ENCODE measurements around the gene LAMC3.

LAMC3 gene

DNA sequence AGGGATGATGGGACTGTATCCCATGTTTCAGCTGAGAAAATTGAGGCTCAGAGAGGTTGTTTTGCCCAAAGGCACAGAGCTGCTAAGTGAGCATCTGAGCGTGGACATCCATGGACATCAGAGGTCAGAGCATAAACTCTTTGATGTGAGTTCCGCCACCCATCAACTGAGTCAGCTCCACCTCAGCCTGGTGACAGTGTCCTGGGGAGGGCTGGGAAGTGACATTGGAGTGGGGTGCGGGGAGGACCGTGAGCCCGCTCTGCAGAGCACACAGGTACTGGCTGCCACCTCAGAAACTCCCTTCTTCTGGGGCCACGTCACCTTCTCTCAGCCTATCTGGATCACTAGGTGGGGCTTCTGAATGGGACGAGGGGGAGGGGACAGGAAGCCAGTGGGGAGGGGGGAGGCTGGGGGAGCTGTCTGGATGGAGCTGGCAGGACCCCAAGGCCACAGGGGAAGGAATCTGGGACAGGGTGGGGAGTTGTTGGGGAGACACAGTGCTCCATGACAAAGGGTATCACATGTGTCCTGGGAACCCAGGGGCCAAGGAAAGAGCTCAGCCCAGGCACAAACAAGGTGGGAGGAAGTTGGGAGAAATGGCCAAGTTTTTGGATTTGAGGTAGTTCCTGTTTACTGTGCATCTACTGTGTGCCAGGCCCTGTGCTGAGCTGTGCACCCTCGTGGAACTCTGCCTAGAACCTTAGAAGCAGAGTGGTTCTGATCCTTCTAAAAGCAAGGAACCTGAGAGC is 2.5 kb downstream of the LAMC3 start:
- no peak for DNase-seq (ENCODE audit: low read depth in 4 of 4, low spot score in 1 of 4)

DNA sequence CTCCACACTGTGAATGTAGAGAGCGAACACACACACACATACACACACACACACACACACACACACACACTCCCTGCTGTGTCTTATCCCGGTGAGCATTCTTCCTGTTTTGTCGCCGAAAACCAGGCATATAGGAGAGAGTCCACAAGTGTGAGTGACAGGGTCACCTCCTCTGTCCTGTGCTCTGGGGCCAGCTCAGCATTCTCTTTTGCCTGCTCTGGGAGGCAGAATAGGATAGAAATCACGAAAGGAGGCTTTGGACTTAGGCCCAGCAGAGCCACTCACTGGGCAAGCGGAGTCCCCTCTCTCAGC is 3.0 kb downstream of the LAMC3 start:
- DNase-seq (ENCODE audit: low read depth in 4 of 4, low spot score in 1 of 4), result no peak

DNA sequence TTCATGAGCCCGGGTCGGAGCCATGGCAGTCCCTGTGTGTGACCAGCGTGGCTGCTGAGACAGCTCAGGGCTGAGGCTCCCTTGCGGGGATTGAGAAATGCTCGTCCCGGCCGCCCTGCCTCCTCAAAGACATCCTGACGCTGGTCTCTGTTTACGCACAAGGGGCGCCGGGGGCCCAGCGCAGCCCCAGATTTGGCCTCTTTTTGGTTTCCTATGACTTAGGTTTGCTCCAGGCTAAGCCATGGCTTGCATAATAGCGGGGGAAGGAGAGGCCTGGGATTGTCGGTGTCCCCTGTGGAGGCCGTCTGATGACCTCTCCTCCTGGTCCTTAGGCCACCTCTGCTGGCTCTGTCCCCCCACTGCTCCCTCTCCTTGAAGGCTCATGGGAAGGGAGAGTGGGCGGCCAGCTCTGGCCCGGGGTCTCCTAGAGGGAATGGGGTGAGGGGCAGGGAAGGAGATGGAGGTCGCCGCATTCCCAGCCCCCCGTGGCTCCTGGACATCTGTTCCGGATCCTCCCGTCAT is 3.5 kb downstream of the LAMC3 start:
- DNase-seq (ENCODE audit: low read depth in 4 of 4, low spot score in 1 of 4), result no peak

DNA sequence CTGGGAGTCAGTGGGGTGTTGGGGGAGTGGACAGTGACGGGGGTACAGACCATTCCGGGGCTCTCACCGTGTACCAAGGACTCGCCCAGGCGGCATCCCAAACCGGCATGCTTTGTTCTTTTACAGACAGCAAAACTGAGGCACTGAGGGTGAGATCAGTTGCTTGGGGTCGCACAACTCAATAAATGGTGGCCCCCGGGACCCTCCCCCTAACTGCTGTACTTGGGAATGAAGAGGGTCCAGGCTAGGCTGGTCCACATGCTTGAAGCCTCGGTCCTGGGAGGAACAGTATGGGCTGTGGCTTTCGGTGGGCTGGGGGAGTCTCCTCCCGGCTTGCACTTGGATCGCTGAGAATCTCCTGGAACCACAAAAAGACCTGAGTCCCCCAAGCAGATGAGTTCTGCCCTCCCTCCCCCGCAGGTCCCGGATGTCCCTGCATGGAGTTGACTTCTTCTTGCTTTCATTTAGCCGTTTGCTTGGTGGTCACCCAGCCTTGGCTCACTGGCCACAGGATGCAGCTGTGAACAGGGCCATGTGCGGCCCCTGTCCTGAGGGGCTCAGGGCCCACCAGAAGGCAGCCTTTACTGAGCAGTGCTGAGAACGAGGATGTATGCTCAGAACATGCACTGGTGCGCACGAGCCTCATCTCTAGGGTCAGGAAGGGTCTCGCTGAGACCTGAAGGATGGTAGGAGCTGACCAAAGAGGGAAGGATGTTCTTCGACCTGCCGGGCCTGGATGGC is 4.2 kb downstream of the LAMC3 start:
- no peak for DNase-seq (ENCODE audit: low read depth in 4 of 4, low spot score in 1 of 4)

DNA sequence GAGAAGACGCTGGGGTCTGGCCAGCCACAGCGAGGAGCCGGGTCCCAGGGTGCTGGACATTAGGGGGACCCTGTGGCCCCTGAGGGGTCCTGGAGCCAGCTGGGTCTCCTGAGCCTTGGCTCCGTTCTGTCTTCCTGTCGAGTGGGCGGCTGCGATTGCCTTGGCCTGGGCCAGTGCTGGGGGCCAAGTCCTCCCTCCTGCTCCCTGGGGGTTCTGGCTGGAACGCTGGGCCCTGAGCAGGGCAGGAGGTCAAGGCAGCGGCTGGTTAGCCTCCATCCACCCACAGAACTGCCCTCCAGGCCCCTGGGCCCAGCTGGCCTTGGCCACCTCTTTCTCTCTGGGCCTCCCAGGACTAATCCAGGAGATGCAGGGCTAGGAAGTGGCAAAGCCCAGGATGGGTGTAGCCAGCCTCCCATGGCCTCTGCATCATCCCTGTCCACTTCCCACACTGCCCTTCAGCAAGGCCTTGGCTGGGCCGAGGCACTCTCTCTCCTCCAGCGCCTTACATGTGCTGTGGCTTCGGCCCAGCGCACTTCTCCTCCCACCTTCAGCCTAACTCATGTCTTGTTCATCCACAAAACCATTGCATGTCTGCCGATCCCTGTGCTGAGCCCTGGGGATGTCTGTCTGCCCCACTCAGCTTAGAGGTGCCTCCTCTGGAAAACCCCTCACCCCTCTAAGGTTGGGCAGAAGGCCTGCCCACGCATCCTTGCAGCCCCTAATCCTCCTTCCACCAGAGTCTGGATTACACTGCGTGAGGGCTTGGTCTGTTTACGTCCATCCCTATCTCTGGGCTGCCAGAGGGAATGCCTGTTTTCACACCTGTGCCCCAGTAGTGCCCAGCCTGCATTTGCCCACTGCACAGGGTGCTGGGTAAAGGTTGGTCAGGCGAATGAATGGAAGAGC is 5.0 kb downstream of the LAMC3 start:
- no peak for DNase-seq (ENCODE audit: low read depth in 4 of 4, low spot score in 1 of 4)

DNA sequence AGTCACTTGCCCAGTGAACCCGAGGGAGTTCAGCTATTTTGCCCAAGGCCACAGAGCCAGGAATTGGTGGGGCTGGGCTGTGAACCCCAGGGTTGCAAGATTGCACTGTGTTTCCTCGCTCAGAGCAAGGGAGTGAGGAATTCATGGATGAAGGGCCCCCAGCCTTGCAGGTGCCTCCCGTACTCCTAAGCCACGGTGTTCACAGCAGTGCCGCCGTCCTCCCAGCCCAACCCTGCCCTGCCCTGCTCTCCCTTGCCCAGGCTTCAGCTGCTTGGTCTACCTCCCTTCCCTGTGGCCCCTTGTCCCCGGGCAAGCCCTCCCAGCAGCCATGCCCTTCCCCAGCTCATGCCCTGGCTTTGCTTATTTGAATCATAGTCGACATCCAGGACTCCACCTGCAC is 6.1 kb downstream of the LAMC3 start:
- DNase-seq (ENCODE audit: low read depth in 4 of 4, low spot score in 1 of 4), result no peak

DNA sequence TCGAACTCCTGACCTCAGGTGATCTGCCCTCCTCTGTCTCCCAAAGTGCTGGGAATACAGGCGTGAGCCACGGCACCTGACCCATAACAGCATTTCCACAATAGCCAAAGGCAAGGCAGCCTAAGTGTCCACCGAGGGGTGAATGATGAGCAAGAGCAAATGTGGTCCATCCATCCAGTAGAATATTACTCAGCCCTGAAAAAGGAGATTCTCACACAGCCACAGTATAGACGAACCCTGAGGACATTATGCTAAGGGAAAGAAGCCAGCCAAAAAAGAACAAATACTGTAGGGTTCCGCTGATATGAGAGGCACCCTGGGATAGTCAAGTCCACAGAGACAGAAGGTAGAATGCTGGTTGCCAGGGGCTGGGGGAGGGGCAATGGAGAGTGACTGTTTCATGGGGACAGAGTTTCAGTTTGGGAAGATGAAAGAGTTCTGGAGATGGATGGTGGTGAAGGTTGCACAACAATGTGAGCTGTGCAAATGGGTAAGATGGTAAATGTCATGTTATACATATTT is 7.0 kb downstream of the LAMC3 start:
- DNase-seq (ENCODE audit: low read depth in 4 of 4, low spot score in 1 of 4), result no peak

DNA sequence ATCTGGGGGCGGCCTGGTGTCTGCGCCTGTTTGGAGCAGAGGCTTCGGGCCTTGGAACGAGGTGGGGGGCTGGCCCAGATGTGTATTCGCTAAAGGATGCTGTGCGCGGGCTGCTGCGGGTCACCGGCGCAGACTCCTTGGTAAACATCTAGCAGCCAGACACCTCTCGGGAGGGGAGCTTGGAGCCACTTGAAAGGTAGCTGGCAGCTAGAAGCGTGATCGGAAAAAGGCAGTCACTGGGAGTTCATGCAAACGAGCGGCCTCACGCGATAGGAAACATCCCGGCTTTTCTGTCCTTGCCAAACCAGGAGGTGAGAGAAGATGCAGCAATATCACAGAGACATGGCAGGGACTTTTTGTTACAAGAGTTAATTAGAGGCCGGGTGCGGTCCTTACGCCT is 8.1 kb downstream of the LAMC3 start:
- DNase-seq (ENCODE audit: low read depth in 4 of 4, low spot score in 1 of 4), result no peak

DNA sequence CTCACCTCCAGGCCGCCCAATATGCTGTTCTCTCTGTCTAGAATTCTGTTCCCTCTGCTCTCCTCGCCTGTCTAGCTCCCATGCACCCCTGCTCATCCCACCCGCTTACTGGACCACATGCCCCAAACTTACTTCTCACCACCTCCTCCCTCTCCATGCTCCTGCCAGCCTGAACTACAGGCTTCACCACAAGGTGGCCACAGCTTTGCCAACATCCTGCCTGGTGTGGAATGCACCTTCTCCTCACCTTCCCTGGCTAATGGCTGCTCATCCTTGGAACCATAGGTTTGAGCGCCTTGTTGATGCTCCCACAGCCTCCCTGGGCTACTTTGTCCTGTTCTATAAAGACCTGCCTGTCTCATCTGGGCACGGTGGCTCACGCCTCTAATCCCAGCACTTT is 9.6 kb downstream of the LAMC3 start:
- DNase-seq (ENCODE audit: low read depth in 4 of 4, low spot score in 1 of 4), result no peak

DNA sequence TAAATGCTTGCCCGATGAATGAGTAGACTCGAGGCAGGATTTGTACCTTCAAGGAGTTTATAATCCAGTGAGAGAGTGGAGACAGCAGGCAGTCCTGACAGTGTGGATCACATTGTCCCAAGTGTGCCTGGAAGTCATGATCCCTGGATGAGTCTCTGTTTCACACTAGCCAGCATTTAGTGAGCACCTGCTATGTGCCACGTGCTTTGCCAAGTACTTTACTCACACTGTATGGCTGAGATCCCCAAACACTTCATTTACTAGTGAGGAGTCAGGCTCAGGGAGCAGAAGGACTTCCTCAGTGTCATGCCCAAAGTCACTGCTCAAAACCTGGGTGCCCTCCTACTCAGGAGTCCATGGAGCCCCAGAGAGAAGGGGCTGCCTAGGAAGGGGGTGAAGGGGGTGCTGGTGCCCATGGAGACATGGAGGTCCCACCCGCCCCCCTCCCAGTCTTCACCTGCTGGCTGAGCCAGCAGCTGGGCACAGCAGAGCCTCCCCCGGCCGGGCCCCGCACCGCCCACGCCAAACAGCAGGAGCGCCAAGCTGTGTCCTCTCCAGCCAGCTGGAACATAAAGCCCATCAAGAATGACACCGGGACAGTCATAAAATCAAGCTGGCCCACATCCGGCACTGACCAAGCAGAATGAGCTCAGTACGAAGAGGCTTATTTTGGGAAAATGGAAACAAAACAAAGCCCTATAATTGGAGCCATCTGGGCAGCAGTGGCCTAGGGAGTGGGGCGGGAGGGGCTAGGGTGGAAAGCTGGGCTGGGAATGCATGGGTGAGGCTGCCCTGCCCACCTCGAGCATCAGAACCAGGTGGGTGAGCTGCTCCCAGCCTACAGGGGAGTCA is 10.6 kb downstream of the LAMC3 start:
- no peak for DNase-seq (ENCODE audit: low read depth in 4 of 4, low spot score in 1 of 4)

DNA sequence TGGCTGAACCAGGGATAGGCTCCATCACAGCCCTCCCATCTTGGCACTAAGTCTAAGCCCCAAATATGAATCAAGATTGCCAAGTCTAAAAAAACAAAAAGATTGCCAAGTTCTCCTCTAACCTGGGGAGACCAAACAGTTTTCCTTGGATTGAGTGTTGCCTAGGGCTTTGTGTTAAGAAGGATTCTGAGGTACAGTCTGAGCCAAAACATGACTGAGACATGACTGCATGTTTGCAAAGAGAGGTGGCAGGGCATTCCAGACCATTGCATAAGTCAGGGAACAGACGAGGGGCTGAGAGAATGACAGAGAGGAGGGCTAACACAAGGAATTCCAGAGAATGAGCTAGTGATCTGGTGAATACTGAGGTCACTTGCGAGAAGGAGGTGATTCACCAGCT is 11.4 kb downstream of the LAMC3 start:
- no peak for DNase-seq (ENCODE audit: low read depth in 4 of 4, low spot score in 1 of 4)

DNA sequence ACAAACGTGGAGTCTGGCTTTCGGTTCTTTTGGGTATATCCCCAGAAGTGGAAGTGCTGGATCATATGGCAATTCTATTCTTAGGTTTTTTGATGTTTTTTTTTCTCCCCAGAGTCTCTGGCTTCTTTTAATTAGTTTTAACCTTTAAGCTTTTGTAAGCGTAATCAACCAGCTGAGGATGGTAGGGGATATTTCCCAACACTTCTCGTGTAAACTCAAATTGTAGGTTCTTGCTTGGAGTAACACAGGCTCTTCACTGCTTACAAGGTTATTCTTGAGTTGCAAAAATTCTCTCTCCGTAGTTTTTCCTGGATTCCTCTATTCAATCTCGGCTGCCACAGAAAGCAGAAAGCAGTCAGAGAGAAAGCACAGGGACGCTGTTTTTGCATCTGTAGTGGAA is 11.9 kb downstream of the LAMC3 start:
- no peak for DNase-seq (ENCODE audit: low read depth in 4 of 4, low spot score in 1 of 4)

DNA sequence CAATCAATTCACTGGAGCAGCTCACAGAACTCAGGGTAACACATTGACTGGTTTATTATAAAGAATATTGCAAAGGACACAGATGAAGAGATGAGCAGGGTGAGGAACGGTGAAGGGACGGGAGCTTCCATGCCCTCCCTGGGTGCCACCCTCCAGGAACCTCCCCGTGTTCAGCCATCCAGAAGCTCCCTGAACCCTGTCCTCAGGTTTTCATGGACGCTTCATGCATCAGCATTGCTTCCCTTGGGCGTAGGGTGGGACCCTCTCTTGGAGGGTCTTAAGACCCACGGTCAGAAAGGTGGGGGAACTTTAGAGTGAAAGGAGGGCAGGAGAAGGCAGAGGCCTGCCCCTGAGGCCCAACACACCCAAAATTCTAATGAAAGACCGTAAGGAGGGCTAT is 12.8 kb downstream of the LAMC3 start:
- no peak for DNase-seq (ENCODE audit: low read depth in 4 of 4, low spot score in 1 of 4)

DNA sequence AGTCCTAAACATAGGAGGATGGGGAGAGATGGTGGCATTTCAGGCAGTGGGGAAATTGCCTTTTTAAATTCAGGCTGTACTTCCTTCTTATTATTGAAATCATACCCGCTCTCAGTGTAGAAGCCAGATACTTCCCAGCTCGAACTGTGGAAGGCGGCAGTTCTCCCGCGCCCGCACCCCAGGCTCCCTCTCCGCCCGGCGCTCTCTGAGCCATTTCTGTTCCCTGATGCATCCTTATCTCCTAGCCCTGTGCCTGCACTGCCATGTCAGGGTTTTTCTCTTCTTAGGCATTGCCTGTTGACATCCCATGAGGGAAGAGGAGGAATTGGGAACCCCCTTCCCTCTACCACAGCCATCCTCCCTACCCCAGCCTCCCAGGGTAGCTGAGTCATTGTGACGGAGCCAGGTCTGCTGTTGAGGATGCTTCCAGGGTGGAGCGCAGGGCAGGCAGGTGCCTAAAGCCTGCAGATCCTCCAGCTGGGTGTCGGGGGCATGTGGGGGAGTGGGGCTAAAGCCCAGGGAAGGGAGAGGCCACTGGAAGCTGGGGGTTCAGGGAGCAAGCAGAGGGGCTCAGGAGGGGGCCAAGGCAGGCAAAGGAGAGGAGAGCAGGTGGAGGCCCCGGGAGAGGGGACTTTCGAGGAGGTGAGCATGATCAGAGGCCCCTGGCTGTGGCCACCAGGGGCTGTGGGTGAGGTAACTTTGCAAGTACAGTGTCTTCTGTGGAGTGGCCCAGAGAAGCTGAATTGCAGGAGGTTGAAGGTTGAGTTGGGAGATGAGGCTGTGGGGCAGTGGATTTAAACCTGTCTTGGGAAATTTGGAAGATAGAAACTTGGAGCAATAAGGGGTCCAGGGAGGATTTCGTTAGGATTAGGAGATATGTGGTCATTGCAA is 16.2 kb downstream of the LAMC3 start:
- DNase-seq (ENCODE audit: low read depth in 4 of 4, low spot score in 1 of 4), result no peak

DNA sequence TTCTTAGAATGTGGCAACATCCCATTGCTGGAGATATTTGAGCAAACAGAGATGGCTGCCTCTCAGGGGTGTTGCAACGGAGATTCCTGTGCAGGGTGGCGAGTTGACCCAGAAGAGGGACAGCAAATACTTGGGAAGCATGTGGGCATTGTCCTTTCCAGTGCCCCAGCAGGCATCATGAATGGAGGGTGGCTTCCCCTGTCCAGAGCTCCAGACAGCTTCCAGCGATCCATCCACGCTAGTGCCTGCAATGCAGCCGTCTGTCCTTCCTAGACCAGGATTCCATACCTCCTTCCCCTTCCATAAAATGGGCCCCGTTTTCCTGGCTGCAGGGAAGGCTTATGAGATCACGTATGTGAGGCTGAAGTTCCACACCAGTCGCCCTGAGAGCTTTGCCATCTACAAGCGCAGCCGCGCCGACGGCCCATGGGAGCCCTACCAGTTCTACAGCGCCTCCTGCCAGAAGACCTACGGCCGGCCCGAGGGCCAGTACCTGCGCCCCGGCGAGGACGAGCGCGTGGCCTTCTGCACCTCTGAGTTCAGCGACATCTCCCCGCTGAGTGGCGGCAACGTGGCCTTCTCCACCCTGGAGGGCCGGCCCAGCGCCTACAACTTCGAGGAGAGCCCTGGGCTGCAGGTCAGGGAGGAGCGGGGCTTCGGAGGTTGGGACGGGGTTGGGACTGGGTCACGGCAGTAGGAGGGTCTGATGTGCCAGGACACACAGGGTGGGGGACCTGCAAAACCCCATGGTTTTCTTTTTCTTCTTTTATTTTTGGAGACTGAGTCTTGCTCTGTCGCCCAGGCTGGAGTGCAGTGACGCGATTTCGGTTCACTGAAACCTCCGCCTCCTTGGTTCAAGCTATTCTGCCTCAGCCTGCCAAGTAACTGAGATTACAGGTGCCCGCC is 17.2 kb downstream of the LAMC3 start:
- no peak for DNase-seq (ENCODE audit: low read depth in 4 of 4, low spot score in 1 of 4)

DNA sequence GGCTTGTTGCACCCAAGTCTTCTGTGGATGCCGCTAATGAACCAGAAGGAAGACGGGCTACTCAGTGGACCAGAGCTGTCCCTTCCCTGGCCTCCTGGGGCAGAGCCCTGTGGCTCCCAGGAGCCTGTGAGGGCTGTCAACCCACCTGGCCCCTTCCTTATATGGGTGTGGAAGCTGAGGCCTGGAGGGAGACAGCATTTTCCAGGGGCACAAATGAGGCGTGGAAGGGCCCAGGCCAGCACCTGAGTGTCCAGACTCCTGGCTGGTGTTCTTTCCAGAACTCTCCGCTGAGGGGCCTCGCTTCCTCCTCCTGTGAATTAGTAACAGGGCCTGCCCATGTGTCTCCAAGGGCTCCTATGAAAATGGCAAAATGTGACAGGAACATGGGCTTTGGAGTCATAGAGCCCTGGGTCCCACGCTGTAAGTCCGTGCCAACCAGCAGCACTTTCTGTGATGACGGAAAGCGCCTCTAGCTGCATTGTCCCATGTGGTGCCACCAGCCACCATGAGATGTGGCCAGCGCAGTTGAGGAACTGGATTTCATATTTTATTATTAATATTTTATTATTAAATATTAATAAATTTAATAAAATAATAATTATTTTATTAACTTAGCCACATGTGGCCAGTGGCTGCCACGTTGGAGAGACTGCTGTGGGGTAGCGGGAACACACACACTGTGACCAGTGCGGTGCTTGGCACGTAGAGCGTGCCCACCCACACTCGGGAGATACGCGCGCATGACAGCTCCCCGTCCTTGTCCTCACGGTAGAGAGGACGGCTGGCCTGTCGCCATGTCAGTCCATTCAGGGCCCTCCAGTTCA is 18.3 kb downstream of the LAMC3 start:
- DNase-seq (ENCODE audit: low read depth in 4 of 4, low spot score in 1 of 4), result no peak

DNA sequence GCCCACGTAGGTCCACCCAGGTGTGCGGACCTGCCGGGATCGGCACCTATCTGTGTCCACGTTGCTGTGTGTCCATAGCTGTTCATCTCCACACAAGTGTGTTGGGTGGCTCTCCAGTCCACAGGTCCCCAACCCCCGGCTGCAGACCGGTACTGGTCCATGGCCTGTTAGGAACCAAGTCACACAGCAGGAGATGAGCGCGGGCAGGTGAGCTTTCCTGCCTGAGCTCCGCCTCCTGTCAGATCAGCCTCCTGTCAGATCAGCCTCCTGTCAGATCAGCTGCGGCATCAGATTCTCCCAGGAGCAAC is 18.9 kb downstream of the LAMC3 start:
- no peak for DNase-seq (ENCODE audit: low read depth in 4 of 4, low spot score in 1 of 4)
